PFSK-1 (cell line): ENCODE data around the gene IL7R.

Source experiments
- FOXP2 ChIP-seq: optimal IDR thresholded peaks from 2 replicates; pipeline ENCODE3; 2011; ENCODE audit warnings: borderline replicate concordance, control low read depth, inconsistent platforms; ENCODE audit not compliant: insufficient read depth; ENCODE audit errors: extremely low read length, extremely low read depth
- POLR2AphosphoS5 ChIP-seq: IDR thresholded peaks from 2 replicates; pipeline ENCODE4 v1.6.1; 2012; ENCODE audit warnings: low read depth, mild to moderate bottlenecking, control low read depth, low read length, moderate library complexity
- REST ChIP-seq, 2 experiments: IDR thresholded peaks; 2 replicates each; pipeline versions ENCODE4 v1.6.1 to v1.8.0; 2011 to 2012; ENCODE audit warnings: low read depth in 2 of 2, low read length in 2 of 2, control low read depth in 1 of 2, inconsistent platforms in 1 of 2, mild to moderate bottlenecking in 1 of 2, moderate library complexity in 1 of 2; ENCODE audit not compliant: insufficient read depth in 1 of 2
- SIN3A ChIP-seq: IDR thresholded peaks from 2 replicates; pipeline ENCODE4 v1.6.1; 2012; ENCODE audit warnings: mild to moderate bottlenecking, low read length, moderate library complexity, borderline replicate concordance; ENCODE audit not compliant: insufficient read depth
- TAF1 ChIP-seq: IDR thresholded peaks from 2 replicates; pipeline ENCODE4 v1.6.1; 2012; ENCODE audit warnings: low read length, control low read depth, borderline replicate concordance; ENCODE audit not compliant: insufficient read depth

GRCh38 chr5:35908228-35908627, 51.5 kb downstream of the IL7R start:
- TF ChIP-seq REST (IDR thresholded peaks at IDR 0.05; ENCODE audit: insufficient read depth in 1 of 2, low read depth in 2 of 2, low read length in 2 of 2) (no peak), POLR2AphosphoS5 (no peak), TAF1 (no peak), FOXP2 (no peak), SIN3A (no peak)
